DND-41 (cell line): ENCODE results near the gene GPR132.

Experiments used
- EZH2 ChIP-seq: IDR thresholded peaks from 3 replicates; pipeline ENCODE4 v1.6.1; 2012; ENCODE audit warnings: borderline replicate concordance, low read depth, mild to moderate bottlenecking, moderate library complexity, low read length, inconsistent platforms; ENCODE audit not compliant: severe bottlenecking
- TF ChIP-seq, protein P1 (sequence below): IDR thresholded peaks from 2 replicates; pipeline ENCODE4 v1.5.1; 2012; ENCODE audit warnings: borderline replicate concordance, low read length, moderate library complexity, mild to moderate bottlenecking; ENCODE audit not compliant: poor library complexity, severe bottlenecking; ENCODE audit errors: extremely low read depth

DNA sequence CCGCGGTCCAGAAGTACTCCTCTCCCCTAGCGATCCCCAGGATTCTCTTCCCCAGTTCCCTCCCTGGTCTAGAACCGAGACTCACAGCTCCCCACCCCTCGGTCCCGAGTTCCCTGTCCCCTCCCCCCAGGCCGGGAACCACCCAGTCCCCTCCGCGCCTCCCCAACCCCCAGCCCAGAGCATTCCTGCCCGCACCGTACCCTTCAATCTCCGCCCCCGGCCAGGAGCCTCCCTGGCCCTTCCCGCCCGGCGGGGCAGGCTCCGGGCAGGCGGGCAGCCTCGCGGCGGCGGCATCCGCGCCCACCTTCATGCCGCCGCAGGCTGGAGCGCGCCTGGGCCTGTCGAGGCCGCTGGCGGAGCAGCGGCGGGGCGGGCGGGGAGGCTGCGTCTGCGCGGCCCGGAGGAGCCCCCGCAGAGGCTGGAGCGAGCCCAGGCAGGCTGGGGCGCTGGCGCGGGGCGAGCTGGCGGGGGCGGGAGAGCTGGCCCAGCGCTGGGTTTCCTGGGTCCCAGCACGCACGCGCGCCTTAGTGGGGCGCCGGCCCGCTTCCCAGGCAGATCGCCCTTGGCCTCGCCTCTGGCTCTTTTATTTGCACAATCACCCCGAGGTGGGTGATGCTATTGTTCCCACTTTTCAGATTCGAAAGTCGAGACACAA lies 22.2 kb upstream of the GPR132 start:
- TF ChIP-seq EZH2, result no peak
- TF ChIP-seq, protein P1, sequence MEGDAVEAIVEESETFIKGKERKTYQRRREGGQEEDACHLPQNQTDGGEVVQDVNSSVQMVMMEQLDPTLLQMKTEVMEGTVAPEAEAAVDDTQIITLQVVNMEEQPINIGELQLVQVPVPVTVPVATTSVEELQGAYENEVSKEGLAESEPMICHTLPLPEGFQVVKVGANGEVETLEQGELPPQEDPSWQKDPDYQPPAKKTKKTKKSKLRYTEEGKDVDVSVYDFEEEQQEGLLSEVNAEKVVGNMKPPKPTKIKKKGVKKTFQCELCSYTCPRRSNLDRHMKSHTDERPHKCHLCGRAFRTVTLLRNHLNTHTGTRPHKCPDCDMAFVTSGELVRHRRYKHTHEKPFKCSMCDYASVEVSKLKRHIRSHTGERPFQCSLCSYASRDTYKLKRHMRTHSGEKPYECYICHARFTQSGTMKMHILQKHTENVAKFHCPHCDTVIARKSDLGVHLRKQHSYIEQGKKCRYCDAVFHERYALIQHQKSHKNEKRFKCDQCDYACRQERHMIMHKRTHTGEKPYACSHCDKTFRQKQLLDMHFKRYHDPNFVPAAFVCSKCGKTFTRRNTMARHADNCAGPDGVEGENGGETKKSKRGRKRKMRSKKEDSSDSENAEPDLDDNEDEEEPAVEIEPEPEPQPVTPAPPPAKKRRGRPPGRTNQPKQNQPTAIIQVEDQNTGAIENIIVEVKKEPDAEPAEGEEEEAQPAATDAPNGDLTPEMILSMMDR, result no peak
